Kidney tubule cell (primary cell): ENCODE results near the gene PAX7.
"Not testable (repeated sequence)": the region's sequence is repeated elsewhere in the genome, so short reads cannot be mapped to it uniquely, and the experiment has no call there.

Experiments used
- DNase-seq: peaks from one replicate; pipeline ENCODE4 v3.0.0-alpha.2; 2018; ENCODE audit warnings: low spot score

PAX7 gene

GRCh38 chr1:18761948-18762840 lies 131.5 kb downstream of the PAX7 start:
- peak; percentile 9 for DNase-seq

GRCh38 chr1:18764362-18764761 lies 133.7 kb downstream of the PAX7 start:
- no peak for DNase-seq

- DNase-seq, result no peak
Observed at GRCh38 chr1:18765725-18766124, 135.1 kb downstream of the PAX7 start.

- no peak for DNase-seq
Observed at GRCh38 chr1:18766328-18766727, 135.7 kb downstream of the PAX7 start.

GRCh38 chr1:18767576-18767975 lies 136.9 kb downstream of the PAX7 start:
- DNase-seq, result not testable (repeated sequence)

- no peak for DNase-seq
Observed at GRCh38 chr1:18768086-18768485, 137.4 kb downstream of the PAX7 start.

- DNase-seq, result no peak
Observed at GRCh38 chr1:18769140-18769539, 138.5 kb downstream of the PAX7 start.

- DNase-seq, result no peak
Observed at GRCh38 chr1:18770799-18771198, 140.2 kb downstream of the PAX7 start.

GRCh38 chr1:18773753-18774152 lies 143.1 kb downstream of the PAX7 start:
- DNase-seq, result no peak

- no peak for DNase-seq
Observed at GRCh38 chr1:18775341-18775740, 144.7 kb downstream of the PAX7 start.

- DNase-seq, result no peak
Observed at GRCh38 chr1:18776777-18777176, 146.1 kb downstream of the PAX7 start.

GRCh38 chr1:18778437-18778836 lies 147.8 kb downstream of the PAX7 start:
- no peak for DNase-seq

GRCh38 chr1:18781031-18781430 lies 150.4 kb downstream of the PAX7 start:
- DNase-seq, result no peak

GRCh38 chr1:18783705-18784481 lies 153.2 kb downstream of the PAX7 start:
- DNase-seq, result no peak

GRCh38 chr1:18784482-18784831 lies 153.8 kb downstream of the PAX7 start:
- no peak for DNase-seq

GRCh38 chr1:18786149-18786548 lies 155.5 kb downstream of the PAX7 start:
- DNase-seq, result no peak

GRCh38 chr1:18787825-18788385 lies 157.3 kb downstream of the PAX7 start:
- DNase-seq, result no peak

- no peak for DNase-seq
Observed at GRCh38 chr1:18789246-18789645, 158.6 kb downstream of the PAX7 start.

- no peak for DNase-seq
Observed at GRCh38 chr1:18792747-18793146, 162.1 kb downstream of the PAX7 start.

GRCh38 chr1:18793164-18793563 lies 162.5 kb downstream of the PAX7 start:
- DNase-seq, result no peak

GRCh38 chr1:18794051-18794450 lies 163.4 kb downstream of the PAX7 start:
- DNase-seq, result no peak

- no peak for DNase-seq
Observed at GRCh38 chr1:18794561-18794960, 163.9 kb downstream of the PAX7 start.
